ENCODE results near the gene KCNMA1. TPM values are rescaled to one million over a fixed set of nuclear protein-coding genes. Genes with fewer than 3 reads are reported as not detected.

Gene KCNMA1
- total RNA-seq, 1 experiment from 2014 or later, result 0.49 TPM

GRCh38 chr10:77419056-77419455, 218.6 kb downstream of the KCNMA1 start (continued):
- TF ChIP-seq ZBTB33 (IDR thresholded peaks at IDR 0.05; ENCODE audit: extremely low read depth, insufficient replicate concordance, low read length), result no peak
- no peak for TF ChIP-seq EGR1 (IDR thresholded peaks at IDR 0.05; ENCODE audit: low read depth)
- TF ChIP-seq POLR2A (IDR thresholded peaks at IDR 0.05; ENCODE audit: borderline replicate concordance, extremely low read depth, insufficient read depth, insufficient read length), result no peak
- TF ChIP-seq ZFX (IDR thresholded peaks at IDR 0.05), result no peak
- no peak for TF ChIP-seq CBX3 (IDR thresholded peaks at IDR 0.05; ENCODE audit: low read depth)
- no peak for TF ChIP-seq CEBPB (IDR thresholded peaks at IDR 0.05; ENCODE audit: low read depth)
- TF ChIP-seq FOSL1 (IDR thresholded peaks at IDR 0.05; ENCODE audit: low read depth), result no peak
- no peak for TF ChIP-seq REST (IDR thresholded peaks at IDR 0.05; ENCODE audit: low read depth)

- intact Hi-C loops (cut with micrococcal nuclease), result no loop called here
- Histone ChIP-seq H3K4me3 (replicated peaks in 1 of 2; ENCODE audit: low read depth in 1 of 2, low read length in 2 of 2) (no peak overlapping the region), H3K9ac (ENCODE audit: low read length) (no peak overlapping the region), H4K20me1 (ENCODE audit: insufficient read depth) (no peaks in the 10 kb centered on the region), H3K36me3 (ENCODE audit: control insufficient read depth in 1 of 2, insufficient read depth in 2 of 2, low read length in 2 of 2) (no peaks in the 10 kb centered on the region), H3K4me2 (ENCODE audit: low read length) (no peak overlapping the region), H3K79me2 (ENCODE audit: insufficient read depth, low read length) (no peaks in the 10 kb centered on the region), H3K27ac (ENCODE audit: low read depth, low read length) (no peak overlapping the region), H3K27me3 (ENCODE audit: insufficient read depth, low read length) (peaks cover 5% of the 10 kb centered on the region; the same call in 1 of the 2 replicates), H2AFZ (ENCODE audit: low read depth, low read length, poor library complexity, severe bottlenecking) (no peak overlapping the region), H3K4me1 (ENCODE audit: control insufficient read depth in 1 of 2, insufficient read depth in 2 of 2, low read length in 2 of 2) (no peaks in the 10 kb centered on the region), H3K9me3 (ENCODE audit: control insufficient read depth in 1 of 2, insufficient read depth in 1 of 2, low read depth in 1 of 2, low read length in 2 of 2) (no peaks in the 10 kb centered on the region), H3K9me2 (ENCODE audit: insufficient read depth) (no peaks in the 10 kb centered on the region)
- DNase-seq (ENCODE audit: low read depth, low spot score) (no peak), ATAC-seq (no peak)
- no peak for TF ChIP-seq SRF (IDR thresholded peaks at IDR 0.05; ENCODE audit: low read depth)
- TF ChIP-seq CEBPB (IDR thresholded peaks at IDR 0.05; ENCODE audit: low read depth), result no peak
- TF ChIP-seq EZH2phosphoT487 (IDR thresholded peaks at IDR 0.05; ENCODE audit: borderline replicate concordance), result no peak
- POLR2A ChIA-PET, result no interaction called here
- CTCF ChIA-PET, result no interaction called here
- RAD21 ChIA-PET (ENCODE audit: low non-redundant PET in 1 of 2, low total read pairs in 2 of 2, uncharacterized antibody in 2 of 2, unreplicated experiment in 2 of 2), result no interaction called here
- BruUV-seq (replicated peaks), result no TSS peak
These were observed 219.6 kb downstream of the KCNMA1 start for GRCh38 chr10:77417806-77418640.

Data from HCT116 (cell line).